GM23338 (cell line): ENCODE results near the gene CHN2.

Experiments used
- CREB1 ChIP-seq: fragments of 250-450 bp; sonication (Bioruptor Pico); IDR thresholded peaks from 2 replicates; pipeline ENCODE4 v1.5.0; 2020; ENCODE audit warnings: low read depth, mild to moderate bottlenecking, moderate library complexity
- CTCF ChIP-seq, 2 experiments: fragments of 200-600 bp in 1 of 2; sonication (generic) in 1 of 2; conservative IDR thresholded peaks; 2 replicates each; pipeline versions ENCODE4 v1.5.1 to v1.6.1; 2016 to 2017; ENCODE audit warnings: antibody characterized with exemption in 2 of 2, low read depth in 2 of 2, mild to moderate bottlenecking in 2 of 2, moderate library complexity in 1 of 2
- POLR2AphosphoS5 ChIP-seq: IDR thresholded peaks from 2 replicates; pipeline ENCODE4 v1.6.1; 2016; ENCODE audit warnings: antibody characterized with exemption, low read depth

- TF ChIP-seq CREB1 (no peak), CTCF (conservative IDR thresholded peaks at IDR 0.05; ENCODE audit: low read depth in 2 of 2) (no peak), POLR2AphosphoS5 (no peak)
Measured at GRCh38 chr7:29199776-29200175, 5.2 kb downstream of the CHN2 start.
